ENCODE results near the gene SKIDA1. TPM values are rescaled to one million over a fixed set of nuclear protein-coding genes. Genes with fewer than 3 reads are reported as not detected.

The SKIDA1 gene
- total and polyA plus RNA-seq, 2 experiments from 2014 or later, result 1.5 to 3.5 TPM

- TF ChIP-seq ZNF462 (CRISPR knock-in tag; IDR thresholded peaks at IDR 0.05), result no peak
- TF ChIP-seq JUNB (IDR thresholded peaks at IDR 0.05; ENCODE audit: unreplicated experiment), result no peak
- no peak for TF ChIP-seq CREB1 (CRISPR knock-in tag; IDR thresholded peaks at IDR 0.05; ENCODE audit: low read depth)
Measured at GRCh38 chr10:21510241-21511094, 15.0 kb downstream of the SKIDA1 start (continued).

DNA sequence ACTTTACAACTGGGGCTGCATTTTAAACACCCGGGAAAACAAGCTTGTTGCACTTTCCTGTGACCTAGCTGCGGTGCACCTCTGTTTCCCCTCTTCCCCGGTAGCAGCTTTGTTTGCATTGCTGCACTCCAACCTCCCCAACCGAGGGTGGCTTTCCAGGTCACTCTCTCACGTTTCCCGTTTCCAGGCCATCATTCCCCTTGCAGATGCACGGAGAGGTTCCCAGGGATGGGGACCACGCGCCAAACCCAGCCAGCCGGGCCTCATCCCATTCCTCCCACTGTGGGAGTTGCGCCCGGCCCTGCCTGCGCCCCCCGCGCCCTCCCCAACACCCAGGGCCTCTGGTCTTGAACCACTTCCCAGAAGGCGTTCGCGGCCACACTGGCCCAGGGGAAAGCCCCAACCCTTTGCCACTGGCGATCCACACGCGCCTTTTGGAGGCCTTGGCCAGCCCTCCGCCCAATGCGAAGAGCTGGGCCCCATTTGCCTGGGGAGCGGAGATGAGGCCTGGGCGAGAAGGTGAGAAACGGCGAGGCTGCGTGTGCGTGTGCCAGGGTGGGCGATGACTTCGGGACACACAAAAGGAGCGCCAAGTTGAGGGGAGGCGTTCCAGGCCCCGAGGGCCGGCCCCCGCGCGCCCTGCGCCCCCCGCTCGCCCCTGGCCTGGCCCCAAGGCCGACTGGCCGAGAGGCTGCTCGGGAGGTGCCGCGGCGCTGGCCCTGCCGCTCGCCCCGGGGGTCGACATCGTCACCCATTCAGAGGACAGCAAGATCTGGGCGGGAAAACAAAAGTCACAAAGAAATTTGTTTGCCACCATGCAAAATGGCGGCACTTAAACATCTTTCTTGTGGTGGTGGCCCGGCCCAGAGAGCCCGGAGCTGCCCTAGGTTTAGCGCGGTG lies 15.9 kb downstream of the SKIDA1 start:
- DNase-seq (ENCODE audit: low spot score), result peak; percentile 83
- peak overlapping the region; percentile 79 for H3K27ac ChIP-seq (ENCODE audit: low read depth)
- peak; percentile 20 for ATAC-seq
- no peaks in the 10 kb centered on the region for H4K20me1 ChIP-seq (replicated peaks; ENCODE audit: insufficient read depth)
- 0 out of 2 replicates have a peak overlapping the region, but pooled peaks have one; percentile 12 for H2AFZ ChIP-seq
- Mint-ChIP-seq H3K4me3 (peak overlapping the region; percentile 78), H3K9me3 (no peaks in the 10 kb centered on the region), H3K27me3 (ENCODE audit: insufficient read depth, low read depth, poor library complexity) (peaks cover 32% of the 10 kb centered on the region), H3K36me3 (ENCODE audit: low read depth) (no peaks in the 10 kb centered on the region), H3K27ac (peak overlapping the region; percentile 97), H3K4me1 (peaks cover 79% of the 10 kb centered on the region)
- no peaks in the 10 kb centered on the region for H3K9me2 ChIP-seq (ENCODE audit: insufficient read depth)
- no peaks in the 10 kb centered on the region for H3K36me3 ChIP-seq (ENCODE audit: insufficient read depth)
- H3F3A ChIP-seq (replicated peaks; ENCODE audit: low read depth), result peaks cover 5% of the 10 kb centered on the region; the same call in 1 of the 2 replicates
- H3K27me3 ChIP-seq (ENCODE audit: insufficient read depth), result peaks cover 53% of the 10 kb centered on the region
- H3K4me2 ChIP-seq, result peak overlapping the region; percentile 85
- peaks cover 5% of the 10 kb centered on the region; the same call in 1 of the 2 replicates for H3K79me2 ChIP-seq (replicated peaks; ENCODE audit: insufficient read depth)
- H3K4me1 ChIP-seq (ENCODE audit: insufficient read depth), result peaks cover 74% of the 10 kb centered on the region
- peak overlapping the region; percentile 64 for H3K4me3 ChIP-seq
- TF ChIP-seq EZH2phosphoT487 (IDR thresholded peaks at IDR 0.05; ENCODE audit: unreplicated experiment), result no peak
- no peak for TF ChIP-seq CREB1 (CRISPR knock-in tag; IDR thresholded peaks at IDR 0.05; ENCODE audit: low read depth)
- no peak for TF ChIP-seq ZNF331 (CRISPR knock-in tag; IDR thresholded peaks at IDR 0.05; ENCODE audit: low read depth)
- peak; percentile 38; the same call in 1 of the 2 replicates for TF ChIP-seq POLR2AphosphoS5 (IDR thresholded peaks at IDR 0.05; ENCODE audit: low read depth)
- no peak for TF ChIP-seq ZNF462 (CRISPR knock-in tag; IDR thresholded peaks at IDR 0.05)
